Brain microvascular endothelial cell (primary cell): ENCODE data around the gene HMCN1.

Experiments
- DNase-seq: peaks from one replicate; pipeline ENCODE4 v3.0.0-alpha.2; 2020
- H3K27ac ChIP-seq: fragments of 250-450 bp; sonication (Bioruptor Pico); 2 replicates; pipeline ENCODE4 v1.5.1; 2020; ENCODE audit warnings: mild to moderate bottlenecking, moderate library complexity
- H3K27me3 ChIP-seq: fragments of 250-450 bp; sonication (Bioruptor Pico); replicated peaks from 2 replicates; pipeline ENCODE4 v1.5.1; 2020; ENCODE audit warnings: mild to moderate bottlenecking
- H3K36me3 ChIP-seq: fragments of 250-450 bp; sonication (Bioruptor Pico); replicated peaks from 2 replicates; pipeline ENCODE4 v1.5.1; 2020; ENCODE audit warnings: mild to moderate bottlenecking
- H3K4me3 ChIP-seq: 2 replicates; pipeline ENCODE4 v1.5.1; 2011; ENCODE audit warnings: low read depth, mild to moderate bottlenecking, control low read depth, low read length, moderate library complexity
- in situ Hi-C: cut with HindIII; loops from 2 replicates; pipeline ENCODE4 v1.10.0; 2017; ENCODE audit warnings: low sequenced_read_pairs, low pct_ligation_motif_present
- TF ChIP-seq, protein P1 (sequence below): IDR thresholded peaks from 2 replicates; pipeline ENCODE4 v1.5.1; 2011; ENCODE audit warnings: low read depth, mild to moderate bottlenecking, moderate library complexity, low read length, control low read depth, inconsistent platforms; ENCODE audit errors: missing control alignments

Gene HMCN1

DNA sequence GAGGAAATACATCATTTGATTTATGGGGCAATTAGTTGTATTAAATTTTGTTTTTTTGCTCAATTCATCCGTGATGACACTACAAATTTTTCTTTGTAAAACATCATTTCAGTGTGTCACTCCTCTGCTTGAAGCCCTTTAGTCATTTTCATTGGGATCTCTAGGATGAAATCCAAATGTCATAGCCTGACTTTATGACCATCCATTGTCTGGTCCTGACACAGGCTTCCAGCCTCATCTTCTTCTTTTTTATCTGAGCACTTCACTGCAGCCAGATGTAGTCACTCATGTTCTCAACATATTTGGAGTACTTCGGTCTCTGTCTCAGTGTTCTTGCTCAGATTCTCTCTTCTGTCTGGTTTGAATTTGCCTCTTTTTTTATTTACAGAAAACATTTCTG, 173.1 kb downstream of the HMCN1 start:
- H3K36me3 ChIP-seq = no peaks in the 10 kb centered on the region
- H3K27ac ChIP-seq = no peak overlapping the region
- no peak overlapping the region for H3K4me3 ChIP-seq
- H3K27me3 ChIP-seq = no peaks in the 10 kb centered on the region
- in situ Hi-C loops = no loop called here
- DNase-seq = no peak
- TF ChIP-seq, protein P1, sequence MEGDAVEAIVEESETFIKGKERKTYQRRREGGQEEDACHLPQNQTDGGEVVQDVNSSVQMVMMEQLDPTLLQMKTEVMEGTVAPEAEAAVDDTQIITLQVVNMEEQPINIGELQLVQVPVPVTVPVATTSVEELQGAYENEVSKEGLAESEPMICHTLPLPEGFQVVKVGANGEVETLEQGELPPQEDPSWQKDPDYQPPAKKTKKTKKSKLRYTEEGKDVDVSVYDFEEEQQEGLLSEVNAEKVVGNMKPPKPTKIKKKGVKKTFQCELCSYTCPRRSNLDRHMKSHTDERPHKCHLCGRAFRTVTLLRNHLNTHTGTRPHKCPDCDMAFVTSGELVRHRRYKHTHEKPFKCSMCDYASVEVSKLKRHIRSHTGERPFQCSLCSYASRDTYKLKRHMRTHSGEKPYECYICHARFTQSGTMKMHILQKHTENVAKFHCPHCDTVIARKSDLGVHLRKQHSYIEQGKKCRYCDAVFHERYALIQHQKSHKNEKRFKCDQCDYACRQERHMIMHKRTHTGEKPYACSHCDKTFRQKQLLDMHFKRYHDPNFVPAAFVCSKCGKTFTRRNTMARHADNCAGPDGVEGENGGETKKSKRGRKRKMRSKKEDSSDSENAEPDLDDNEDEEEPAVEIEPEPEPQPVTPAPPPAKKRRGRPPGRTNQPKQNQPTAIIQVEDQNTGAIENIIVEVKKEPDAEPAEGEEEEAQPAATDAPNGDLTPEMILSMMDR = no peak

GRCh38 chr1:185911978-185912377, 177.8 kb downstream of the HMCN1 start:
- no peak for DNase-seq
- no peak overlapping the region for H3K27ac ChIP-seq
- no peaks in the 10 kb centered on the region for H3K27me3 ChIP-seq
- in situ Hi-C loops = no loop called here
- no peaks in the 10 kb centered on the region for H3K36me3 ChIP-seq
- TF ChIP-seq, protein P1 = no peak
- no peak overlapping the region for H3K4me3 ChIP-seq

DNA sequence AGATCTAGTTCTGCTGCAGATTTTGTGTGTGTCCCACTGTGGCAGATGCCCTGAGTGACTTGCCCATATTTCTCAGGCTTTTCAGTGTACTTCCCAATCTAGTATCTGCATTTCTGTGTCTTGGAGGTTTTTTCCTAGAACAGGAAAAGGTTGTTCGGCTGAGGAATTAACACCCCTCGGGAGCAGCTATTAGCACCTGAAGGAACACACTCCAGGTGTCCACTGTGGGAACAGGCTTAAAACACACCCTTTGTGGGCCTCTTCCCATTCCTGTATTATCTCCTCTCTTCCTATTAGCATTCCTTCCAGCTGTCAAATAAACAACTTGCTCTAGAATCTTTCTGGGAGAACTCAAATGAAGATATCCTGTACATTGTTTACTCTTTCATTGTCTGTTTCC, 178.3 kb downstream of the HMCN1 start:
- Histone ChIP-seq H3K27me3 (no peaks in the 10 kb centered on the region), H3K4me3 (no peak overlapping the region), H3K27ac (no peak overlapping the region), H3K36me3 (no peaks in the 10 kb centered on the region)
- in situ Hi-C loops = no loop called here
- no peak for DNase-seq
- TF ChIP-seq, protein P1 = no peak

GRCh38 chr1:185914089-185914488, 179.9 kb downstream of the HMCN1 start:
- TF ChIP-seq, protein P1 = no peak
- no peaks in the 10 kb centered on the region for H3K27me3 ChIP-seq
- no peak for DNase-seq
- no peak overlapping the region for H3K27ac ChIP-seq
- H3K36me3 ChIP-seq = no peaks in the 10 kb centered on the region
- in situ Hi-C loops = no loop called here
- H3K4me3 ChIP-seq = no peak overlapping the region

- in situ Hi-C loops = no loop called here
- peak; percentile 23 for DNase-seq
- TF ChIP-seq, protein P1 = no peak
Measured at GRCh38 chr1:185916861-185917260, 182.7 kb downstream of the HMCN1 start.

DNA sequence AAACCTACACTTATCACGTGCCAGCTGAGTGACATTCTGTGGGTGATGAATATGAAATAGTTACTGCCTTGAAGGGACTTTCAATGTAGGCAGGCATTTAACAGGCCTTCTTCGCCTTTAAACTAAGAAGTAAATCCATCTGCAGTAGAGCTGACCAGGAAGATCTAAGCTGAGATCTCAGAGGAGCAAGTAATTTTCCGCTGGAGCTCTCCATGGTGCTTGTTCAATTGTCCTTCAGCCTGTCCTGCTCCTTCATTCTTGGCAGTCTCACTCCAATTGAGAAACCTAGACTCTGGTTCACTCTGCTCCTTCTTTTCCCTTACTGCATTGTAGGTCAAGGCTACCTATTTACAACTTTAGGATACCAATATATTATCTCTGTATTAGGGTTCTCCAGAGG, 183.5 kb downstream of the HMCN1 start:
- peak; percentile 54 for DNase-seq
- in situ Hi-C loops = no loop called here
- Histone ChIP-seq H3K36me3 (no peaks in the 10 kb centered on the region), H3K4me3 (no peak overlapping the region), H3K27me3 (no peaks in the 10 kb centered on the region), H3K27ac (no peak overlapping the region)
- TF ChIP-seq, protein P1 = no peak

More at GRCh38 chr1:185916861-185917260, 182.7 kb downstream of the HMCN1 start:
- Histone ChIP-seq H3K36me3 (no peaks in the 10 kb centered on the region), H3K4me3 (no peak overlapping the region), H3K27ac (no peak overlapping the region), H3K27me3 (no peaks in the 10 kb centered on the region)
